HG03378 (cell line): ENCODE measurements around the gene ZNF66.
A peak's percentile ranks its signal among the peaks of the same experiment; 100 is the strongest.
"Not testable (repeated sequence)": the region's sequence is repeated elsewhere in the genome, so short reads cannot be mapped to it uniquely, and the experiment has no call there.

Experiments
- ATAC-seq: cut with Tn5 transposase; IDR thresholded peaks from one replicate; pipeline ENCODE4 v1.9.1; 2021; ENCODE audit warnings: mild to moderate bottlenecking, moderate library complexity; ENCODE audit not compliant: unreplicated experiment

ZNF66 gene

GRCh38 chr19:20776083-20777076 lies at the start of gene ZNF66:
Gene ZNF66 (plus strand): TSS chr19:20776304. CDS start chr19:20776448, 144 bp downstream.
- peak; percentile 96 for ATAC-seq

DNA sequence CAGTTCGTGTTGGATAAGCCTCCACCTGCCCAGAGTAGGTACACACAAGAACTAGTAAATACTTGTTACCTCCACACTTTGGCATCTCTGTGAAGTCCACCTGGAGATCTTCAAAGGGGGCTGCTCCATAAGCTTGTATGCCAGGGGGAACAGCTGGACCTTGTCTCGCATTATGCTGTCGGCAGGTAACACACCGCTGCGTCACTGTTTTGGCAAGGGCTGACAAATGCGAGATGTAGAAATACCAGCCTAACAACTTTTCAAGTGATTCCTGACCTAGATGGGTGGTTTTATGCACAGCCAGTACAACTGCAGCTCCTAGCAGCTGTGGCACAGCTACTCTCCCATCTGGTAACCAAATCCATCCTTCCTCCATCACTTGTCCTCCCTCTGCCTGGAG lies 25.9 kb upstream of the ZNF66 start:
- ATAC-seq: not testable (repeated sequence)

GRCh38 chr19:20752291-20752690 lies 23.8 kb upstream of the ZNF66 start:
- not testable (repeated sequence) for ATAC-seq

- not testable (repeated sequence) for ATAC-seq
Measured at GRCh38 chr19:20769225-20769736, 6.8 kb upstream of the ZNF66 start.

DNA sequence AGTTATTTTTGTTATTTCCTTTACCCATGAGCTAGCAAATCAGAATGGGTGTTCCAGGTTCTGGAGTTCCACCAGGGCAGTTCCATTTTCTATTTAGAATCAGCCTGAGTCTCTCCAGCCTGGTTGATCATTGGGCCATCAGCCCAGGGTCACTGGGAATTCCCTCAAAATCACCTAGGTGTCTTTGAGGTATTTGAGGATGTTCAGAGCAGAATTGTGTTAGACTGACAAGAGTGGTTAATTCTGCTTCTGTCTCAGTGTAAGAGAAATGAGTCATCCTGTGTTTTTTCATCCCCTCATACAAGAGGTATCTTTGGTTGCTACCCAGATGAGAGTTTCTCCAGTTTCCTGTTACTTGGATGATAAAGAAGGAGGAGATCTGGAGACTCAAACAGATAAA lies 11.7 kb downstream of the ZNF66 start:
- no peak for ATAC-seq

DNA sequence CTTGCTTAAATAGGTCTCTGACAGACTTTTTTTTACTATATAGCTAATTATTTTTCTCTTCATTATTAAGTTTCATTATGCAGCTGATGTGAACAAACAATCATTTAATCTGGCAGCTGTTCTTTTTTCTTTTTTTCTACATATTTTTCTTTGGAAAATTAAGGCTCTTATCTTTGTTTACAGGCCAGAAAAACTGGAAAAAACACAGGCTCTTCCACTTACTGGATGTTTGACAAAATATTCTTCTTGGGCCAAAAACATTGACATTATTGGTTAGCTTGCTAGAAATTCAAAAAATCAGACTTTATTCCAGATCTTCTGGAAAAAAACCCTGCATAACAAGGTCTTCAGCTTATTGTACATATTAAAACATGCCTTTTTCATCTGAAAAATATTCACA lies 15.7 kb downstream of the ZNF66 start:
- no peak for ATAC-seq

DNA sequence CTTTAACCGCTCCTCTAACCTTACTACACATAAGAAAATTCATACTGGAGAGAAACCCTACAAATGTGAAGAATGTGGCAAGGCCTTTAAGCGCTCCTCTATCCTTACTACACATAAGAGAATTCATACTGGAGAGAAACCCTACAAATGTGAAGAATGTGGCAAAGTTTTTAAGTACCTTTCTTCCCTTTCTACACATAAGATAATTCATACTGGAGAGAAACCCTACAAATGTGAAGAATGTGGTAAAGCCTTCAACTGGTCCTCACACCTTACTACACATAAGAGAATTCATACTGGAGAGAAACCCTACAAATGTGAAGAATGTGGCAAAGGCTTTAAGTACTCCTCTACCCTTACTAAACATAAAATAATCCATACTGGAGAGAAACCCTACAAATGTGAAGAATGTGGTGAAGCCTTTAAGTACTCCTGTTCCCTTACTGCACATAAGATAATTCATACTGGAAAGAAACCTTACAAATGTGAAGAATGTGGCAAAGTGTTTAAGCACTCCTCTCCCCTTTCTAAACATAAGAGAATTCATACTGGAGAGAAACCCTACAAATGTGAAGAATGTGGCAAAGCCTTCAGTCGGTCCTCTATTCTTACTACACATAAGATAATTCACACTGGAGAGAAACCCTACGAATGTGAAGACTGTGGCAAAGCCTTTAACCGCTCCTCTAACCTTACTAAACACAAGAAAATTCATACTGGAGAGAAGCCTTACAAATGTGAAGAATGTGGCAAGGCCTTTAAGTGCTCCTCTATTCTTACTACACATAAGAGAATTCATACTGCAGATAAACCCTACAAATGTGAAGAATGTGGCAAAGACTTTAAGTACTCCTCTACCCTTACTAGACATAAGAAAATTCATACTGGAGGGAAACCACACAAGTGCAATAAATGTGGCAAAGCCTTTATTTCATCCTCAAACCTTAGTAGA lies 30.5 kb downstream of the ZNF66 start:
- not testable (repeated sequence) for ATAC-seq

DNA sequence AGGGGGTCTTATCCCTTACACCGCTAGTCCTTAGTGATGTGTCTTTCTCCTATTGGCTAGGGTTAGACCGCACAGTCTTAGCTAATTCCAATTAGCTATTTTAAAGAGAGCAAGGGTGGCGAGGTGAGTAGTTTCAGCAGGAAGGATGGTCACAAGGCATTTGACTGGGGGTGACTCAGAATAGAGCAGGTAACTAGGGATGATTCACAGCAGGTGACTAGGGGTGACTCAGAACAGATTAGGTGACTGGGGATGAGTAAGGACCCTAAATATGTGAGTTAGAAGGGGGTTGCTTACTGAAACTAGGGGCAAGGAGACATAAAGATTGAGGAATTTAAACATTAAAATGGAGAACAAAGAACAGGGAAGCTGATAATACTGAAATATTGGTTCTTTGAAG lies 64.3 kb downstream of the ZNF66 start:
- ATAC-seq: no peak
